Activated naive CD4-positive, alpha-beta T cell treated with anti-CD3 and anti-CD28 coated beads for 36 hours (primary cell): ENCODE results near the gene C18orf32. TPM values are rescaled to one million over a fixed set of nuclear protein-coding genes. Genes with fewer than 3 reads are reported as not detected.
"Not testable (repeated sequence)": the region's sequence is repeated elsewhere in the genome, so short reads cannot be mapped to it uniquely, and the experiment has no call there.

Experiments used
- CTCF ChIA-PET: fragments of 350-600 bp; sonication (Branson Sonifier 250); formaldehyde crosslinking; loops from one replicate; lab custom pipeline; 2021; ENCODE audit warnings: antibody characterized with exemption; lab: Charles Lee
- DNase-seq: peaks from one replicate; pipeline ENCODE4 v3.0.0-alpha.2; 2020
- H3K27ac Mint-ChIP-seq: one replicate; pipeline ENCODE4 v1.8.0; 2021; ENCODE audit warnings: mild to moderate bottlenecking, mixed read lengths
- H3K27me3 Mint-ChIP-seq: one replicate; pipeline ENCODE4 v1.8.0; 2021; ENCODE audit warnings: low read depth, mixed read lengths
- H3K36me3 Mint-ChIP-seq: one replicate; pipeline ENCODE4 v1.8.0; 2021; ENCODE audit warnings: low read depth, mixed read lengths
- H3K4me1 Mint-ChIP-seq: one replicate; pipeline ENCODE4 v1.8.0; 2021; ENCODE audit warnings: low read depth, mixed read lengths
- H3K4me3 Mint-ChIP-seq: one replicate; pipeline ENCODE4 v1.8.0; 2021; ENCODE audit warnings: mild to moderate bottlenecking, moderate library complexity, mixed read lengths
- H3K9me3 Mint-ChIP-seq: one replicate; pipeline ENCODE4 v1.8.0; 2021; ENCODE audit warnings: mixed read lengths
- intact Hi-C: fragments of 100-400 bp; cut with micrococcal nuclease; formaldehyde crosslinking; loops from one replicate; pipeline ENCODE4 v1.15.1; 2023
- total RNA-seq, 2 experiments: library from RNA; stranded (reverse); gene quantifications; one replicate each; pipeline ENCODE4 v1.2.3, GENCODE V29; 2021

C18orf32 gene
- total RNA-seq, 2 experiments from 2014 or later = 24.1 to 26.6 TPM

DNA sequence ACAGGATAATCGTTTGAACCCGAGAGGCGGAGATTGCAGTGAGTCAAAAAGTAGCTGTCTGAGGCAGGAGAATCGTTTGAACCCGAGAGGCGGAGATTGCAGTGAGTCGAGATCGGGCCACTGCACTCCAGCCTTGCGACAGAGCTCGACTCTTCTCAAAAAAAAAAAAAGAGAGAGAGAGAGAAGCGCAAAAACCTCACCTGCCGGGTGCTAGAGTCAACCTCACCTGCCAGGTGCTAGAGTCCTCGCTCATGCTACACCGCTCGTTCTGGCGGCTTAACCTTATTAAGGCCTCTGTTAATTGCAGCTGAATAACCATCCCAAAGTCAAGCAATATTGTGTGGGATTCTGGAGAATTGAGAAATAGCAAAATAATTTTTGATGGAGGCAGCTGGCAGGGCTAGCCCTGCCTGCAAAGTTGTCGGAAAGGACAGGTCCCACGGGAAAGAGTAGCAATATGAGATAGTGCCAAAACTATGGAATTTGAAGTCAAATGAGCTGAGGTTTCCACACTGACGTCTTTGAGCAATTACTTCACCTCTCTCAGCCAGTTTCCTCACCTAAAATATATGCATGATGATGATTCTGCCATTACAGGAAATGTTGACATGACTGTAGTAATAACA is 25.9 kb downstream of the C18orf32 start:
- no peaks in the 10 kb centered on the region for H3K9me3 Mint-ChIP-seq
- CTCF ChIA-PET = interaction anchor here (0.6 to 1.4 kb wide), 3 partner anchors 9 to 400 kb away, joined by 3 to 4 read pairs (median 3); no protein-coding TSS in a partner anchor
- peaks cover 40% of the 10 kb centered on the region for H3K4me1 Mint-ChIP-seq
- intact Hi-C loops = loop anchor here (1.0 to 2.0 kb wide), 5 partner anchors 26 to 805 kb away; partner anchors contain the start of genes C18orf32, CFAP53 and RPL17
- peak overlapping the region; percentile 89 for H3K4me3 Mint-ChIP-seq
- peak overlapping the region; percentile 84 for H3K27ac Mint-ChIP-seq
- no peak for DNase-seq
- no peaks in the 10 kb centered on the region for H3K27me3 Mint-ChIP-seq
- H3K36me3 Mint-ChIP-seq = peaks cover 2% of the 10 kb centered on the region

DNA sequence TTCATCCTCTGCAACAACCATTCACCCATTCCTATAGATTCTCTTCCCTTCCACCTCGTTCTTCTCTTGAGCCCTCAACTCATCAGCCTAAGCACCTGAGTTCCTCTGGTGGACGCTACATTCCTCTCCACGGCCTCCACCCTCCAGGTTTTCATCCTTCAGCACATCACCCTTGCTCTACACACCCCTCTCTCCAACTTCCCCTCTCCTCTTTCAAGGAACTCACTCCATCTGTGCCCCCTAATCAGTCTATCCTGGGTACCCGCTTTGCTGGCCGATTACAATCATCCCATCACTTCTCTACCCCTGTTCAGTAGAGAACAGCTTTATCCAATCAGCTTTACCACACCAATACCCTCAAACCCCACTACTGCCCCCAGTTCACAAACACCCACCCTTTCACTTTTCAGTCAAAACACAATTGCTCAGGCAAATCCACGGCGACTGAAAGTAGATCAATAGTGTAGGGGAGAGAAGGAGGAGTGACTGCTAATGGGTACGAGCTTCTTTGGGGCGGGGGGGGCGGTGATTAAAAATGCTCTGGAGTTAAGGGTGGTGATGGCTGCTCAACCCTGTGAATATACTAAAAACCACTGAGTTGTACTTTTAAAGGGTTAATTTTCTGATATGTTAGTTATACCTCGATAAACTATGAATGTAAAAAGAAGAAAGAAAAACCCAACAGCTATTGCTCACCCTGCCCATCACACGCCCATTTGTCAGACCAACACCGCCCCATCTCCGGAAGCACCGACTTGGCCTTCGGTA is 27.4 kb downstream of the C18orf32 start:
- Mint-ChIP-seq H3K9me3 (no peaks in the 10 kb centered on the region), H3K36me3 (peaks cover 2% of the 10 kb centered on the region), H3K4me1 (peaks cover 45% of the 10 kb centered on the region), H3K27ac (no peak overlapping the region), H3K4me3 (peak overlapping the region; percentile 89), H3K27me3 (no peaks in the 10 kb centered on the region)
- peak; percentile 46 for DNase-seq
- intact Hi-C loops = loop anchor here (1.0 to 2.0 kb wide), 5 partner anchors 28 to 807 kb away; partner anchors contain the start of genes C18orf32, CFAP53 and RPL17
- CTCF ChIA-PET = no interaction called here

DNA sequence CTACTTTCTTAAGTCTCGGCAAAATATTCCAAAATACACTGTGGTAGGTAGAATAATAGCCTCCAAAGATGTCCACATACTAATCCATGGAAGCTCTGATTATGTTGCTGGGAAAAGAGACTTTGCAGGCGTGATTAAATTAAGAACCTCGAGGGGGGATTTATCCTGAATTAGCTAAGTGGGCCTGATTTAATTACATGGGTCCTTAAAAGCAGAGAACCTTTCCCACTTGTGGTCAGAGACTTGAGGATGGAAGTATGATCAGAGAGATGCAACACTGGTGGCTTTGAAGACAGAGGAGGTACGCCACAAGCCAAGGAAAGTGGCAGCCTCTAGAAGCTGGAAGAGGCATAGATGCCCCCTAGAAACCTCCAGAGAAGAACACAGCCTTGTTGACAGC is 29.4 kb downstream of the C18orf32 start:
- Mint-ChIP-seq H3K27ac (no peak overlapping the region), H3K9me3 (peaks cover 3% of the 10 kb centered on the region)
- CTCF ChIA-PET = interaction anchor here (1.4 kb wide), 1 partner anchor 53 kb away, joined by 4 read pairs; no protein-coding TSS in a partner anchor

GRCh38 chr18:49456794-49457193 is 30.2 kb downstream of the C18orf32 start:
- peaks cover 20% of the 10 kb centered on the region for H3K36me3 Mint-ChIP-seq
- peaks cover 7% of the 10 kb centered on the region for H3K9me3 Mint-ChIP-seq
- peaks cover 52% of the 10 kb centered on the region for H3K4me1 Mint-ChIP-seq
- DNase-seq = no peak
- intact Hi-C loops = no loop called here
- CTCF ChIA-PET = interaction anchor here (1.4 to 1.6 kb wide), 2 partner anchors 10 to 54 kb away, joined by 4 to 7 read pairs; no protein-coding TSS in a partner anchor
- H3K4me3 Mint-ChIP-seq = no peak overlapping the region
- no peaks in the 10 kb centered on the region for H3K27me3 Mint-ChIP-seq
- H3K27ac Mint-ChIP-seq = no peak overlapping the region

More for the DNA sequence above, 29.4 kb downstream of the C18orf32 start:
- H3K4me1 Mint-ChIP-seq = peaks cover 51% of the 10 kb centered on the region
- intact Hi-C loops = no loop called here
- peaks cover 14% of the 10 kb centered on the region for H3K36me3 Mint-ChIP-seq
- no peak overlapping the region for H3K4me3 Mint-ChIP-seq
- H3K27me3 Mint-ChIP-seq = no peaks in the 10 kb centered on the region
- no peak for DNase-seq

- intact Hi-C loops, DNase-seq, H3K27ac Mint-ChIP-seq, H3K4me3 Mint-ChIP-seq, H3K27me3 Mint-ChIP-seq, CTCF ChIA-PET: not testable (repeated sequence)
- Mint-ChIP-seq H3K36me3 (peaks cover 43% of the 10 kb centered on the region), H3K9me3 (peaks cover 24% of the 10 kb centered on the region), H3K4me1 (peaks cover 29% of the 10 kb centered on the region)
Measured at GRCh38 chr18:49452534-49452933, 34.5 kb downstream of the C18orf32 start.

- Mint-ChIP-seq H3K36me3 (peaks cover 40% of the 10 kb centered on the region), H3K27me3 (no peaks in the 10 kb centered on the region), H3K4me3 (no peak overlapping the region), H3K4me1 (peaks cover 6% of the 10 kb centered on the region), H3K9me3 (peaks cover 21% of the 10 kb centered on the region), H3K27ac (no peak overlapping the region)
- DNase-seq = peak; percentile 53
- intact Hi-C loops = loop anchor here (1.0 kb wide), 2 partner anchors 671 to 773 kb away; no protein-coding TSS in a partner anchor
- CTCF ChIA-PET = interaction anchor here (0.6 to 1.9 kb wide), 8 partner anchors 8 to 773 kb away, joined by 3 to 7 read pairs (median 4); no protein-coding TSS in a partner anchor
Measured at GRCh38 chr18:49447810-49448745, 39.0 kb downstream of the C18orf32 start.

DNA sequence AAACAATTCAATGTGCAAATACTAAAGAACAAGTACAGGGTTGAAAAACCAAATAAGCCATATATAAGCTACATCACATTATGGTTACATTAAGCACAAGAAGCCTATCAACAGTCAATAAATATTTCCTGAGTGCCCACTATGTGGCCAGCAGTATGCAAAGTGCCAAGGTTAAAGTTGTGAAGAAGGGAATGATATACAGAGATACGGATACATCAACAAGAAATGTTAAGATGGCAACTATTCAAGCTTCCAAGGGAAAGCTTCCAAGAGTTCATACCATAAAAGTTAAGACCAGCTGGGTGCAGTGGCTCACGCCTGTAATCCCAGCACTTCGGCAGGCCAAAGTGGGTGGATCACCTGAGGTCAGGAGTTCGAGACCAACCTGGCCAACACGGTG is 40.6 kb downstream of the C18orf32 start:
- Mint-ChIP-seq H3K4me1 (peaks cover 8% of the 10 kb centered on the region), H3K9me3 (peaks cover 14% of the 10 kb centered on the region), H3K27ac (no peak overlapping the region), H3K4me3 (no peak overlapping the region), H3K27me3 (no peaks in the 10 kb centered on the region), H3K36me3 (peaks cover 30% of the 10 kb centered on the region)
- no peak for DNase-seq
- CTCF ChIA-PET = interaction anchor here (0.5 to 1.9 kb wide), 6 partner anchors 8 to 771 kb away, joined by 3 to 7 read pairs (median 4); no protein-coding TSS in a partner anchor
- intact Hi-C loops = no loop called here

- peaks cover 11% of the 10 kb centered on the region for H3K4me1 Mint-ChIP-seq
- H3K36me3 Mint-ChIP-seq = peaks cover 22% of the 10 kb centered on the region
- intact Hi-C loops = no loop called here
- H3K27ac Mint-ChIP-seq = no peak overlapping the region
- H3K27me3 Mint-ChIP-seq = no peaks in the 10 kb centered on the region
- DNase-seq = no peak
- no peak overlapping the region for H3K4me3 Mint-ChIP-seq
- CTCF ChIA-PET = no interaction called here
- peaks cover 8% of the 10 kb centered on the region for H3K9me3 Mint-ChIP-seq
Measured at GRCh38 chr18:49444581-49444980, 42.5 kb downstream of the C18orf32 start.

GRCh38 chr18:49443837-49444236 is 43.2 kb downstream of the C18orf32 start:
- no peaks in the 10 kb centered on the region for H3K27me3 Mint-ChIP-seq
- no peak overlapping the region for H3K27ac Mint-ChIP-seq

GRCh38 chr18:49441338-49441938 is 45.6 kb downstream of the C18orf32 start:
- Mint-ChIP-seq H3K36me3 (peaks cover 3% of the 10 kb centered on the region), H3K4me3 (no peak overlapping the region), H3K9me3 (no peaks in the 10 kb centered on the region), H3K27ac (no peak overlapping the region), H3K4me1 (peaks cover 32% of the 10 kb centered on the region), H3K27me3 (no peaks in the 10 kb centered on the region)
- intact Hi-C loops = no loop called here
- no peak for DNase-seq
- CTCF ChIA-PET = no interaction called here

More at GRCh38 chr18:49443837-49444236, 43.2 kb downstream of the C18orf32 start:
- H3K4me1 Mint-ChIP-seq = peaks cover 17% of the 10 kb centered on the region
- intact Hi-C loops = no loop called here
- no peak overlapping the region for H3K4me3 Mint-ChIP-seq
- peaks cover 5% of the 10 kb centered on the region for H3K9me3 Mint-ChIP-seq
- H3K36me3 Mint-ChIP-seq = peaks cover 18% of the 10 kb centered on the region
- no peak for DNase-seq
- CTCF ChIA-PET = no interaction called here

- Mint-ChIP-seq H3K36me3 (peaks cover 3% of the 10 kb centered on the region), H3K4me1 (peaks cover 29% of the 10 kb centered on the region), H3K4me3 (no peak overlapping the region), H3K27me3 (no peaks in the 10 kb centered on the region), H3K27ac (no peak overlapping the region), H3K9me3 (no peaks in the 10 kb centered on the region)
- intact Hi-C loops = no loop called here
- DNase-seq = no peak
- CTCF ChIA-PET = no interaction called here
Measured at GRCh38 chr18:49435170-49435569, 51.9 kb downstream of the C18orf32 start.
